ENCODE measurements around the gene PLD5.

Gene PLD5

GRCh38 chr1:242033447-242033846 is 491.1 kb downstream of the PLD5 start:
- DNase-seq, result no peak

All from SHP77 treated with DMSO at 0.1 percent for 48 hours (cell line).